Ramos (cell line): ENCODE data around the gene PIGR.

Experiments
- in situ Hi-C: fragments of 300-500 bp; cut with MboI; formaldehyde crosslinking; loops from one replicate; pipeline ENCODE4 v1.14.3; 2022; ENCODE audit warnings: low sequenced_read_pairs; ENCODE audit not compliant: unreplicated experiment

The PIGR gene

DNA sequence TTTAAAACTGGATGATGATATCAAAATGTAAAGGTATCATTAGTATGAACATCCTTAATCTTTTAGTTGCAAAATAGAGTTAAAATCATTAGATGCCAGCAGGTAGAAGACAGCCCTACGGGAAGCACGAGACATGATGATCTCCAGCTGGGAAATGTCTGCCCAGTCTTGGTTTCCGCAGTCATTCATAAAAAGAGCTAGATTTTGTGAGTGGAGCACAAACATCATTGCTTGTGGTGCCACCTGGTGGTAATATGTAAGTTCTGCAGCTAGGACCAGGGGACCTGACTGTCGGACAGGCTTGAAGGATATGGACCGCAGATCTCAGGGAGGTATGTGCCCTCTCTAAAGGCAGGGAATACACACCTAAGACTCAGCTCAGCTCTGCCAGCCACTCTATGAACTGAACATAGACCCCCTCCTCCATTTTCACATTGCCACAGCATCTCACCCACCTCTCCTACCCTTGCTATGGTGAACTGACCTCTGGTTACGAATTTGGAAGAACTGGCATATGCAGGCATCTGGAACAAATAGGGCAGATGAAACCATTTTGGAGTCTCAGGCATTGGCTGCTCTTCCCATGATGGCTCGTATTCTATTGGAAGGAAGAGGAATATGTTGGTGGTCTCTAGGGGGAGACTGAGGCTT is 33.7 kb downstream of the PIGR start:
- in situ Hi-C loops: loop anchor here (5.0 to 10.0 kb wide), 2 partner anchors 185 to 288 kb away; no protein-coding TSS in a partner anchor

- in situ Hi-C loops: loop anchor here (5.0 to 10.0 kb wide), 2 partner anchors 184 to 286 kb away; no protein-coding TSS in a partner anchor
Observed at GRCh38 chr1:206911064-206911663, 35.1 kb downstream of the PIGR start.

DNA sequence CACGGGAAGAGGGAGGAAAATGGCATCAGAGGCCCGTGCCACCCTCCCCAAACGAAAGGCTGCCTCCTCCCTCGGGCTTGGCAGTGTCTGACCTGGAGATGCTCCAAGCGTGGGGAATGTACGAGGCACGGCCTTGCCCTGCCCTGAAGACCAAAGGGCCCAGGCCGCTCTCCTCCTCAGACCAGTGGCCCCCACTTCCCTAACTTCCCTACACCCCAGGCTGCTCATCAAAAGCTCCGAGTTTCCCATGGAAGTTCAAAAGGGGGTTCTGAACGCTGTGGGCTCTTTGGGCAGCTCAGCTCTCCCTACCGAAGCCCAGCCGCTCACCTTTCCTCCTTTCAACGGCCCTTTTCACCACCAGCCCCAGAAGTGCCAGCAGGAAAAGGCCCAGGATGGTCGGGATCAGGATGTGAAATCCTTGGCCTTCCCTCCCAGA is 36.4 kb downstream of the PIGR start:
- in situ Hi-C loops: loop anchor here (5.0 to 10.0 kb wide), 2 partner anchors 183 to 285 kb away; no protein-coding TSS in a partner anchor

GRCh38 chr1:206909161-206909882 is 36.9 kb downstream of the PIGR start:
- in situ Hi-C loops: no loop called here

DNA sequence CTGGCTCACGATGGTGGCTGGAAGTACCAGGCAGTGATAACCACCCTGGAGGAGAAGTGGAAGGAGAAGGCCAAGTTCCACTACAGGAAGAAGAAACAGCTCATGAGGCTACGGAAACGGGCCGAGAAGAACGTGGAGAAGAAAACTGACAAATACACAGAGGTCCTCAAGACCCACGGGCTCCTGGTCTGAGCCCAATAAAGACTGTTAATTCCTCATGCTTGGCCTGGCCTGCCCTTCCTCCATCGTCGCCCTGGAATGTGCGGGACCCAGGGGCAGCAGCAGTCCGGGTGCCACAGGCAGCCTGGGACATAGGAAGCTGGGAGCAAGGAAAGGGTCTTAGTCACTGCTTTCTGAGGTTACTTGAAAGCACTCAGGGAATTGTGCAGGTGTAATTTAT is 38.2 kb downstream of the PIGR start:
- in situ Hi-C loops: no loop called here

- in situ Hi-C loops: no loop called here
Observed at GRCh38 chr1:206907304-206907991, 38.8 kb downstream of the PIGR start.

DNA sequence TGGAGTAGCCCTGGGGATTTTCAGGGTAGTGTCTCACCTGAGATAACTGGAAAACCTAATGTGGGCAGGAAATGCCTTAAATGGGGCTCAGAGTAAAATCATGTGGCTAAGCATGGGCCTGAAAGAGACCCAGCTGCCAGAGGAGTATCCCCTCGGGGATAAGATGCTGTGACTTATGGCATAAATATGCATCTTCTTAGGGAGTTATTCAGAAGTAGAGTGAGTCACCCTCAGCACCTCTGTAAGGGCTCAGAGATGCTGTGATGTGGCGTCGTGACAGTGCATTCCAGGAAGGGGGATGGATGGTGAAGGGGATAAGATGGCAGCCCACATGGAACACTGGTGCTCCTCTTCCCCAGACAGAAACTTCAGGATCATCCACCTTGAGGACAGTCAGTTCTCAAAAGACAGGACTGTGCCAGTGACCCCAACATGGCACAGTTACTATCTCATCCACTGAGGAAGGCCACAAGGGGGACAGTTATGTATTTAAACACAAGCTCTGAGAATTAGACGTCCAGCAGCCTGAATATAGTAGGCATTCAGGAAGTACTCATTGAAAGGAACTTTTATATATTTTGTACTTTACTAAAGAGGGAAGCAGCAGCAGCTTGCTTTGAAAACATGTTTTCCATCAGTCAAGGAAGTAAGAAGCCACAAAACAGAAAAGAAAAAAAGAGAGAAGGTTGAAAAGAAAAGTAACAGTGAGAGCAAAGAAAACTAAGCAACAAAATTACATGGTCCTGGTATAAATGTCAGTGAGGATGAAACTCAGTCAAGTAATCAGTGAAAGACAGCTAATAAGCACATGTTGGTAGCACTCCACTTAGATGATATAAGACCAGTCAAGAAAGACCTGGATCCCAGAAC is 40.7 kb downstream of the PIGR start:
- in situ Hi-C loops: no loop called here

DNA sequence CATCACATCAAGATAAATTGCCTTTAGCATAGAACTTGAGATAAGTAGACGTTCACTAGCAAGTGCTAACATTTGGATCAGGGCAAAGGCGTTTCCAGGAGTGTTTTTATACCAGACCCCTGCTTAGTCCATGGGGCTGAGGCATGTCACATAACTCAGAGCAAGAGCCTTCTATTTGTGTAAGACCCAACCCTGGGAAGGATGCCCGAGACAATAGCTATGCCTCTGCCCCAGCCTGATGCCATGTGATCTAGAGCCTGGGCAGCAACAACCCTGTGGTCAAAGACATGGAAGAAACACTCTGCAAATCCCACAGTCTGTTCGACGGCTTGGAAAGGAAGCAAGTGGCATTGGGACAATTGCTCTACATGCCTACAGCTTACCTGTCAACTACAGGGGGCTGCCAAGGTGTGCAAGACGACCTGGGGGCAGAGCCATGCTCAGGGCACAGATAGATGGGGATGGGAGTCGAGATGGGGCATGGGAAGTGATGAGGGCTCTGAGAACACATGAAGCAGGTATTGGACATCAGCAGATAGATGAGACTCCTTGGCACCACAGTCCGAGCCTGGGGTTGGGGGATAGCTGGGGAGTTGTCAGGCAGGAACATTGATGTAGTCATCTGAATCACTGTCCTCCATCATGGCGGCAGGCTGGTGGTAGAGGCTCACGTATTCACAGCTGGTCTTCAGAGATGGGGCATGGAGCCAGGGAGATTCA is 41.7 kb downstream of the PIGR start:
- in situ Hi-C loops: no loop called here

GRCh38 chr1:206903687-206904086 is 42.6 kb downstream of the PIGR start:
- in situ Hi-C loops: no loop called here

- in situ Hi-C loops: no loop called here
Observed at GRCh38 chr1:206902702-206903101, 43.6 kb downstream of the PIGR start.

DNA sequence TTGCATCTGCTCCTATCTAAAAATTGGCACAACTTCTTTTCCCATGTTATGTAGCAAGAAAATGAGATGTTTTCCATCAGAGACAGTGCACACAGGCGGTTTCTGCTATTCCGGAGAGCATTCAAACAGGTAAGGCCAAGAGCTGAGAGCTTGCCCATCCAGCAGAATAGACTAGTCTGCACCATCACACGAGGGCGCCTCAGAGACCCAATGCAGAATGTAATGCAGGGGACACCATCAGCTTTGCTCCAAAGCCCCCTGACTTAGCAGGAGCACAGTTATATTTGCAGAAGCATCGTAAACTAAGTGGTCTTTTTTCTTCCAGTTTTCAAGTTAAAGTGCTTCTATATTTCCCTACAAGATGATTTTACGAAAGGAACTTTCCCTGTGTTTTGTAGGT is 44.3 kb downstream of the PIGR start:
- in situ Hi-C loops: no loop called here

GRCh38 chr1:206900149-206900548 is 46.1 kb downstream of the PIGR start:
- in situ Hi-C loops: no loop called here

GRCh38 chr1:206899717-206900116 is 46.5 kb downstream of the PIGR start:
- in situ Hi-C loops: no loop called here

GRCh38 chr1:206898915-206899431 is 47.3 kb downstream of the PIGR start:
- in situ Hi-C loops: no loop called here

GRCh38 chr1:206898089-206898914 is 48.0 kb downstream of the PIGR start:
- in situ Hi-C loops: no loop called here

DNA sequence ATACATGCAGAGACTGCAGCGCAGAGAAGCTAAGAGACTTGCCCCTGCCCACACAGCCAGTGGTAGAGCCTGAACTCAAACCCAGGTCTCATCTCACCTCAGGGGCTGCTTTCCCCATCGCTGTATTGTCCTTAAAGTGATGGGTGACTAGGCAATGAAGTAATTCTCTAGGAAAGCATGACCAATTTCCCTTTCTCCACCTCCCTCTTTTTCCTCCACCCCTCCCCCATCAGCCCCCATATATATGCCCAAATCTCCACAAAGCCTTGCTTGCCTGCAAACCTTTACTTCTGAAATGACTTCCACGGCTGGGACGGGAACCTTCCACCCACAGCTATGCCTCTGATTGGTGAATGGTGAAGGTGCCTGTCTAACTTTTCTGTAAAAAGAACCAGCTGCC is 49.1 kb downstream of the PIGR start, which contains the start of gene IL24:
TSS of gene IL24 (plus strand) at position 269 of the 400 bp plus-strand sequence. CDS start 390 bp downstream, outside the sequence.
- in situ Hi-C loops: no loop called here

DNA sequence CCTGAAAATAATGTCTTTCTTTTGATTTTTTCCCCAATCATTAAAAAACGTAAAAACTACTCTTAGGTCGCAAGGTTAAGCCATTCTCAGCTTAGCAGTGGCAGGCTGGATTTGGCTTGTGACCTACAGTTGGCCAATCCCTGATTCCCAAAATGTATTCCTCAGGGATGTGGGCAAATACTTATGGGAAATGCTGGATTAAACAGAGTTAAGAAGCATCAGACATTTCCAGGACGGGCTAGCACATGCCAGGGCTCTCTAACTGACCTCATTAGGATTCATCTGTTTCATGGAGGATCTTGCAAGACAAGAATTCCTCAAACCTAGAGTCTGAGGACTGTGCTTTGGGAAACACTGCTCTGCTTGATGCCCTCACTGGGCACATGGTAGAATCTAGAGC is 50.0 kb downstream of the PIGR start:
- in situ Hi-C loops: no loop called here

GRCh38 chr1:206895837-206896242 is 50.4 kb downstream of the PIGR start:
- in situ Hi-C loops: no loop called here
